HK-2 (cell line): ENCODE results near the gene CYP27B1.
"Not testable (repeated sequence)": the region's sequence is repeated elsewhere in the genome, so short reads cannot be mapped to it uniquely, and the experiment has no call there.

ENCODE experiments used
- DNase-seq: peaks from one replicate; pipeline ENCODE4 v3.0.0-alpha.2; 2018; ENCODE audit not compliant: unreplicated experiment

Gene CYP27B1

GRCh38 chr12:57722716-57723629 is 43.9 kb downstream of the CYP27B1 start:
- no peak for DNase-seq

- not testable (repeated sequence) for DNase-seq
Observed at GRCh38 chr12:57721846-57722608, 44.9 kb downstream of the CYP27B1 start.

GRCh38 chr12:57720606-57721595 is 46.0 kb downstream of the CYP27B1 start:
- DNase-seq: no peak

GRCh38 chr12:57719777-57720605 is 46.9 kb downstream of the CYP27B1 start:
- DNase-seq: no peak

- no peak for DNase-seq
Observed at GRCh38 chr12:57718641-57719528, 48.0 kb downstream of the CYP27B1 start.

DNA sequence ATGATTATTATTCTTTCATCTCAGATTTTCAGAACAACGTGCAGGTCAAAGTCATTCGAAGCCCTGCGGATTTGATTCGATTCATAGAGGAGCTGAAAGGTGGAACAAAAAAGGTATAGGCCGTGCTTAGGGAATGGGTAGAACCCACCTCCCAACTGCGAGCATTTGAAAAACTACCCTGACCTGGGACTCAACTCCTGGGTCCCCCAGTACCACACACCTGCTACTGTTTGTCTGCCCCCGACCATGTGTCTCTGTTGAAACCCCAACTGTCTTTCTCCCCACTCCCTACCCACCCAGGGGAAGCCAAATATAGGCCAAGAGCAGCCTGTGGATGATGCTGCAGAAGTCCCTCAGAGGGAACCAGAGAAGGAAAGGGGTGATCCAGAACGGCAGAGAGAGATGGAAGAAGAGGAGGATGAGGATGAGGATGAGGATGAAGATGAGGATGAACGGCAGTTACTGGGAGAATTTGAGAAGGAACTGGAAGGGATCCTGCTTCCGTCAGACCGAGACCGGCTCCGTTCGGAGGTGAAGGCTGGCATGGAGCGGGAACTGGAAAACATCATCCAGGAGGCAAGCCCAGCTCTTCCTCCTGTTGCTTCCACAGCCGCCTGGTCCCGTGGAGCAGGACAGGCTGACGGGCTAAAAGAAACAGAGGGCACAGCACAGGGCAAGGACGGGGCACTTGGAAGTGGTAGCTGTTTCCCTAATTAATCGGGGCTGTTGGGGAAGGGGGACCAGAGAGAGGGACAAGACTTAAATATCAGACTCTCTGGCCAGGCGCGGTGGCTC is 48.8 kb downstream of the CYP27B1 start:
- DNase-seq: no peak

DNA sequence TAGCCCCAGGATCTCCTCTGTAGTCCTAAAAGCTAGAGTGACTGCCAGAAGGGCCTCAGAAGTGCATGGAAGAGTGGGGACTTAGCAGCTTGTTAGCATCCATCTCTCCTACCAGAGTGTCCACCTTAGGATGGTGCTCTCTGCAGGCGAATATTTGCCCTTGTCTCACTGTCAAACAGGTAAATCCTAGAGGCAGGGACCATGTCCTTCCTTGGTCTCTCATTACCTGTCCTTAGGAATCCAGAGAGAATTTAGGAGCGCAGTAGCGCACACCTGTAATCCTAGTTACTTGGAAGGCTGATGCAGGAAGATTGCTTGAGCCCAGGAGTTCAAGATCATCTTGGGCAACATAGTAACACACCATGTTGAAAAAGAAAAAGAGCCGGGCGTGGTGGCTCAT is 49.7 kb downstream of the CYP27B1 start:
- DNase-seq: no peak

DNA sequence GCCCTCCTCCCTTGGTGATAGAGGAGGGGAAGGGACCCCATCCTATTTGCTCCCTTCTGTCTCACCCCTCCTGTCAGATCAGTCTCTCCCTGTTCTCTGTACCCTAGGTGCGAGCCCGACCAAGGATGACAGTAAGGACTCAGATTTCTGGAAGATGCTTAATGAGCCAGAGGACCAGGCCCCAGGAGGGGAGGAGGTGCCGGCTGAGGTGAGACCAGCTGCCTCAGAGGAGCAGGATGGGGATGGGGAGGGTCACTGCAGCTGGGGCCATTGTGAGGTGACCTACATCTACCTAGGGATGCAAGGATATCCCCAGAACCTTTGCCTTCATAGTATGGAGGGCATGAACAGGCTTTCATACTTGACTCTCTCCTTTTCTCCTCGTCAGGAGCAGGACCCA is 50.6 kb downstream of the CYP27B1 start:
- no peak for DNase-seq

DNA sequence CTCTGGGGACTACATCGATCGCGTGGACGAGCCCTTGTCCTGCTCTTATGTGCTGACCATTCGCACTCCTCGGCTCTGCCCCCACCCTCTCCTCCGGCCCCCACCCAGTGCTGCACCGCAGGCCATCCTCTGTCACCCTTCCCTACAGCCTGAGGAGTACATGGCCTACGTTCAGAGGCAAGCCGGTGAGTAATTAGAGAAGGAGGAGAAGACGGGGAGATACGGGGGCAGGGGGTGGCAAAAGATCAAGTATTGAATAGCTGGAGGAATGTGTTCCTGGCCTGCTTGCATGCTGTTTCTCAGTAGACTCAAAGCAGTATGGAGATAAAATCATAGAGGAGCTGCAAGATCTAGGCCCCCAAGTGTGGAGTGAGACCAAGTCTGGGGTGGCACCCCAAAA is 51.1 kb downstream of the CYP27B1 start:
- DNase-seq: no peak

- DNase-seq: not testable (repeated sequence)
Observed at GRCh38 chr12:57715036-57715748, 51.7 kb downstream of the CYP27B1 start.

GRCh38 chr12:57713209-57713608 is 53.7 kb downstream of the CYP27B1 start:
- no peak for DNase-seq

- DNase-seq: no peak
Observed at GRCh38 chr12:57712701-57713100, 54.2 kb downstream of the CYP27B1 start.
